ENCODE data around the gene OAS3. TPM values are rescaled to one million over a fixed set of nuclear protein-coding genes. Genes with fewer than 3 reads are reported as not detected.
A peak's percentile ranks its signal among the peaks of the same experiment; 100 is the strongest.

The OAS3 gene
- total RNA-seq, 1 experiment from 2014 or later: 25.5 TPM

DNA sequence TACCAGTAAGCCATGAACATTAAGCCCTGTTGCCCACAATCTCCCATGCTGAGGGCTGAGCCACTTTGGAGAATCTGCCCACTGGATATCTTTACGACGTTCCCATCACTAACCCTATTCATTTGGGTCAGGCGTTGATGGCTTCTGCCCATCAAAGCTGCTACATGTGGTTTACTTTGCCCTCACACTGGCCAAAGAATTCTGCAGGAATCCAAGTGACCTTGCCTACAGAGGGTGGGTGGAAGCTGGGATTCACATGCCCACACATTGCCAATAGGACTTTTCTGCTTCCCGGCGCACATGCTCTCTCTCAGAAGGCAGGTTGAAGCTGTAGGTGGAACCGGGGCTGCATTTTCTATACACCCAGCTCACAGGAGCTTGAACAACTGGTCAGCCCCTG lies 68.4 kb downstream of the OAS3 start:
- Histone ChIP-seq H3K4me1 (ENCODE audit: insufficient read depth, low read length) (0 out of 2 replicates have a peak, but pooled peaks cover 7% of the 10 kb centered on the region), H3F3A (ENCODE audit: low read length, unreplicated experiment) (no peaks in the 10 kb centered on the region), H4K20me1 (ENCODE audit: low read length) (no peaks in the 10 kb centered on the region), H3K79me2 (ENCODE audit: low read length) (no peaks in the 10 kb centered on the region), H3K4me3 (ENCODE audit: low read length) (no peak overlapping the region), H3K4me2 (ENCODE audit: low read length) (no peak overlapping the region), H3K27me3 (ENCODE audit: low read length) (no peaks in the 10 kb centered on the region), H3K36me3 (ENCODE audit: low read depth, low read length) (no peaks in the 10 kb centered on the region), H3K9me3 (ENCODE audit: low read length) (peaks cover 7% of the 10 kb centered on the region; the same call in 1 of the 2 replicates), H3K27ac (ENCODE audit: low read length) (no peak overlapping the region), H2AFZ (ENCODE audit: low read length) (no peak overlapping the region), H3K9me2 (replicated peaks; ENCODE audit: low read length) (no peaks in the 10 kb centered on the region), H3K9ac (ENCODE audit: low read length) (no peak overlapping the region)
- ATAC-seq: no peak
- POLR2A ChIA-PET (ENCODE audit: unreplicated experiment): no interaction called here
- no peak for TF ChIP-seq EZH2 (IDR thresholded peaks at IDR 0.05; ENCODE audit: low read length, unreplicated experiment)
- TF ChIP-seq EZH2phosphoT487 (IDR thresholded peaks at IDR 0.05; ENCODE audit: borderline replicate concordance, low read length): no peak
- TF ChIP-seq, protein P1, sequence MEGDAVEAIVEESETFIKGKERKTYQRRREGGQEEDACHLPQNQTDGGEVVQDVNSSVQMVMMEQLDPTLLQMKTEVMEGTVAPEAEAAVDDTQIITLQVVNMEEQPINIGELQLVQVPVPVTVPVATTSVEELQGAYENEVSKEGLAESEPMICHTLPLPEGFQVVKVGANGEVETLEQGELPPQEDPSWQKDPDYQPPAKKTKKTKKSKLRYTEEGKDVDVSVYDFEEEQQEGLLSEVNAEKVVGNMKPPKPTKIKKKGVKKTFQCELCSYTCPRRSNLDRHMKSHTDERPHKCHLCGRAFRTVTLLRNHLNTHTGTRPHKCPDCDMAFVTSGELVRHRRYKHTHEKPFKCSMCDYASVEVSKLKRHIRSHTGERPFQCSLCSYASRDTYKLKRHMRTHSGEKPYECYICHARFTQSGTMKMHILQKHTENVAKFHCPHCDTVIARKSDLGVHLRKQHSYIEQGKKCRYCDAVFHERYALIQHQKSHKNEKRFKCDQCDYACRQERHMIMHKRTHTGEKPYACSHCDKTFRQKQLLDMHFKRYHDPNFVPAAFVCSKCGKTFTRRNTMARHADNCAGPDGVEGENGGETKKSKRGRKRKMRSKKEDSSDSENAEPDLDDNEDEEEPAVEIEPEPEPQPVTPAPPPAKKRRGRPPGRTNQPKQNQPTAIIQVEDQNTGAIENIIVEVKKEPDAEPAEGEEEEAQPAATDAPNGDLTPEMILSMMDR (conservative IDR thresholded peaks at IDR 0.05; ENCODE audit: low read depth, low read length): no peak
- CTCF ChIA-PET: interaction anchor here (0.6 to 1.0 kb wide), 2 partner anchors 14 to 1391 kb away, joined by 3 to 4 read pairs; no protein-coding TSS in a partner anchor
- intact Hi-C loops (cut with micrococcal nuclease): loop anchor here (2.0 kb wide), 1 partner anchor 24 kb away; no protein-coding TSS in a partner anchor
- DNase-seq: no peak
- no TSS peak for BruUV-seq (replicated peaks)

DNA sequence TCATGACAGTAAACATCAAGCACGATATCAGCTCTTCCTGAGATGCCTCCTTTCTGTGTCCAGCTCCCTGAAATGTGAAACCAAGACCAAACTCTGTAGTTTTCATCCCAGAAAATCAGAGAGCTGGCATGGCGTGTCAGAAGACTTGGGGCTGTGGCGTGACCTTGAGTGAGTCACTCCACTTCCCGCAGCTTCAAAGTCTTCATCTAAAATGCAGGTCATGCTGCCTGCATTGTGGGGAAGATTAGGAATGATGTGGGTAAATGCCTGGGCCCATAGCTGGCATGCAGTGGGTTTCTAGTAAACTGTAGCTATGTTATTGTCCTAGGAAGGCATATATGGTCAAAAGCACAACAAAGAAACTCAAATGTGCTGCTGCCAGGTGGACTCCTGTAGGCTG lies 68.9 kb downstream of the OAS3 start:
- no peak for TF ChIP-seq EZH2phosphoT487 (IDR thresholded peaks at IDR 0.05; ENCODE audit: borderline replicate concordance, low read length)
- TF ChIP-seq, protein P1 (conservative IDR thresholded peaks at IDR 0.05; ENCODE audit: low read depth, low read length): no peak
- no peak for TF ChIP-seq EZH2 (IDR thresholded peaks at IDR 0.05; ENCODE audit: low read length, unreplicated experiment)
- Histone ChIP-seq H3K4me1 (ENCODE audit: insufficient read depth, low read length) (0 out of 2 replicates have a peak, but pooled peaks cover 7% of the 10 kb centered on the region), H2AFZ (ENCODE audit: low read length) (no peak overlapping the region), H3K4me3 (ENCODE audit: low read length) (no peak overlapping the region), H3K9me2 (replicated peaks; ENCODE audit: low read length) (no peaks in the 10 kb centered on the region), H3K27ac (ENCODE audit: low read length) (no peak overlapping the region), H3K4me2 (ENCODE audit: low read length) (no peak overlapping the region), H3K9me3 (ENCODE audit: low read length) (peaks cover 9% of the 10 kb centered on the region; the same call in 1 of the 2 replicates), H3K27me3 (ENCODE audit: low read length) (no peaks in the 10 kb centered on the region), H4K20me1 (ENCODE audit: low read length) (no peaks in the 10 kb centered on the region), H3K9ac (ENCODE audit: low read length) (no peak overlapping the region), H3K79me2 (ENCODE audit: low read length) (no peaks in the 10 kb centered on the region), H3K36me3 (ENCODE audit: low read depth, low read length) (no peaks in the 10 kb centered on the region), H3F3A (ENCODE audit: low read length, unreplicated experiment) (no peaks in the 10 kb centered on the region)
- no TSS peak for BruUV-seq (replicated peaks)
- ChIA-PET CTCF (interaction anchor here (1.0 kb wide), 1 partner anchor 14 kb away, joined by 4 read pairs; no protein-coding TSS in a partner anchor), POLR2A (ENCODE audit: unreplicated experiment) (no interaction called here)
- ATAC-seq (no peak), DNase-seq (peak; percentile 52)
- intact Hi-C loops (cut with micrococcal nuclease): loop anchor here (2.0 kb wide), 1 partner anchor 24 kb away; no protein-coding TSS in a partner anchor

DNA sequence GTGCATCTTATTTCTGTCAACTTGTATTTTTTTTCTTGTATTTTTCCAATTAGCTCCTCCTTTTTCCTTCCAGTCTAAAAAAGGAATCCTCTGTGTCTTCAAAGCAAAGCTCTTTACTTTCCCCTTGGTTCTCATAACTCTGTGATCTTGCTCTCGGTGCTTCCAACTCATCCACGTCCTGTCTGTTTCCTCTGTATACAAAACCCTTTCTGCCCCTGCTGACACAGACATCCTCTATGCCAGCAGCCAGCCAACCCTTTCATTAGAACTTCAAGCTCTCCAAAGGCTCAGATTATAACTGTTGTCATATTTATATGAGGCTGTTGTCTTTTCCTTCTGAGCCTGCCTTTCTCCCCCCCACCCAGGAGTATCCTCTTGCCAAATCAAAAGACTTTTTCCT lies 72.4 kb downstream of the OAS3 start:
- BruUV-seq (replicated peaks): no TSS peak
- intact Hi-C loops (cut with micrococcal nuclease): no loop called here

More for the DNA sequence above, 72.4 kb downstream of the OAS3 start:
- H3K4me1 ChIP-seq (ENCODE audit: insufficient read depth, low read length): 0 out of 2 replicates have a peak, but pooled peaks cover 7% of the 10 kb centered on the region
- ChIA-PET POLR2A (ENCODE audit: unreplicated experiment) (no interaction called here), CTCF (interaction anchor here (0.7 kb wide), 1 partner anchor 748 kb away, joined by 6 read pairs; no protein-coding TSS in a partner anchor)
- H2AFZ ChIP-seq (ENCODE audit: low read length): no peak overlapping the region
- H3F3A ChIP-seq (ENCODE audit: low read length, unreplicated experiment): no peaks in the 10 kb centered on the region
- H3K9me2 ChIP-seq (replicated peaks; ENCODE audit: low read length): no peaks in the 10 kb centered on the region
- H3K36me3 ChIP-seq (ENCODE audit: low read depth, low read length): no peaks in the 10 kb centered on the region
- no peak overlapping the region for H3K9ac ChIP-seq (ENCODE audit: low read length)
- no peak overlapping the region for H3K4me2 ChIP-seq (ENCODE audit: low read length)
- H3K27ac ChIP-seq (ENCODE audit: low read length): no peak overlapping the region
- H4K20me1 ChIP-seq (ENCODE audit: low read length): no peaks in the 10 kb centered on the region
- no peaks in the 10 kb centered on the region for H3K79me2 ChIP-seq (ENCODE audit: low read length)
- TF ChIP-seq, protein P1 (conservative IDR thresholded peaks at IDR 0.05; ENCODE audit: low read depth, low read length): no peak
- no peak for TF ChIP-seq EZH2phosphoT487 (IDR thresholded peaks at IDR 0.05; ENCODE audit: borderline replicate concordance, low read length)
- TF ChIP-seq EZH2 (IDR thresholded peaks at IDR 0.05; ENCODE audit: low read length, unreplicated experiment): no peak
- H3K9me3 ChIP-seq (ENCODE audit: low read length): peaks cover 9% of the 10 kb centered on the region; the same call in 1 of the 2 replicates
- no peak overlapping the region for H3K4me3 ChIP-seq (ENCODE audit: low read length)
- H3K27me3 ChIP-seq (ENCODE audit: low read length): no peaks in the 10 kb centered on the region
- DNase-seq: no peak
- no peak for ATAC-seq
